ENCODE results near the gene LRRC9.
A peak's percentile ranks its signal among the peaks of the same experiment; 100 is the strongest.
"Not testable (repeated sequence)": the region's sequence is repeated elsewhere in the genome, so short reads cannot be mapped to it uniquely, and the experiment has no call there.

LRRC9 gene

GRCh38 chr14:60064491-60065072 lies 144.6 kb downstream of the LRRC9 start:
- no peak for DNase-seq (ENCODE audit: low spot score)

DNA sequence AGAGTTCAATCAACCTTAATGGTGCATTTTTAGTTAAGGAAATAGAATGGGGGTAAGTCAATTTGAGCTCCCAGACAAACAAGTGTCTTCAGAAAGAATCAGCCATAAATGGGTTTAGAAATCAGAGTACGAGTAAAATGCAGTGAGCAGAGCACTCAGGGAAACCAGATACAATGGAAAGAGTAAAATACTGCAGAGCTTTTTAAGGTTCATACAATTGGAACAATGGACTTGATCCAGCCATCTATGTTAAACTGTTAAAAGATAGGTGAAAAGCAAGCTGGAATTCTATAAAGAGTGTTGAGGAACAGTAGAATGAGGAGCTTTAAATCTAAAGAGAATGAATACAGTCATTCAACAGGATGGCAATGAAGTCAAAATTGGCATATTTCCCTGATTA lies 147.9 kb downstream of the LRRC9 start:
- DNase-seq (ENCODE audit: low spot score): no peak

GRCh38 chr14:60079723-60080122 lies 159.8 kb downstream of the LRRC9 start:
- DNase-seq (ENCODE audit: low spot score): no peak

DNA sequence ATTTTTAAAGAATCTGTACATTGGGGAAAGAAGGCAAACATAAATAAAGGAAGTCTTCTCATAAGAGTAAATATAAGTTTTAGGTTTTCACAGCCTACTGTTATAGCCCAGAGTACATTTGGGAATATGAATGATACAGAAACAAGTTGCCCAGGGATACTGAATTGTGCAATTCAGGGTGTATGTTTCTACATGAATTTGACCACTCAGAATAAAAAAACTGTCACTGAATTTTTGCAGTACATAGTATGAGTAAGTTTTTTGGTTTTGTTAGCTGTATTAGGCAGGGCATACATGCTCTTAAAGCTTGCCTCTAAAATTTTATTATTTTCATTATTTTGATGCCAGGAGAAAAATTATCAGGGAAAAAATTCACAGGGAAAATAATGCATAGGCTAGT lies 165.1 kb downstream of the LRRC9 start:
- no peak for DNase-seq (ENCODE audit: low spot score)

- no peak for DNase-seq (ENCODE audit: low spot score)
Measured at GRCh38 chr14:60085693-60086092, 165.7 kb downstream of the LRRC9 start.

DNA sequence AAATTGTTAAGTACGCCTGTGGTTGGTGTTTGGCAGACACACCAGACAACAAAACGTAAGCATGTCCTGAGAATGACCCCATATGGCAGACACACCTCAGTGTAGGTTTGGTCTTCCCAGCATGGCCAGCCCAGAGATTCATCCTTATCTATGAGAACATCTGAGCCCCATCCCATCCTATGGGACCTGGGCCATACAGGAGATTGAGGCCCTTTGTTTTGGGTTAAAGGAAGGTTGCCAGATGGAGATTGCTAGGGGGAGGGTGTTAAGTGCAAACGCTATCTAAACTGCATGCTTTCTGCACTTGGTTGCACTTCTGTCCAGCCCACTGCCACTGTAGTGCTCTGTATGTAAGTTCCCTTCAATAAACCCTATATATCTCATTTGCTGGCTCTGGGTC lies 167.7 kb downstream of the LRRC9 start:
- DNase-seq (ENCODE audit: low spot score): no peak

- DNase-seq (ENCODE audit: low spot score): no peak
Measured at GRCh38 chr14:60089221-60089620, 169.3 kb downstream of the LRRC9 start.

- peak; percentile 38 for DNase-seq (ENCODE audit: low spot score)
Measured at GRCh38 chr14:60090864-60091519, 171.0 kb downstream of the LRRC9 start.

GRCh38 chr14:60091550-60092525 lies 171.9 kb downstream of the LRRC9 start, which contains the start of gene PCNX4:
Gene PCNX4 (plus strand): TSS chr14:60091923. CDS start chr14:60107639, 15,716 bp downstream.
- peak; percentile 90 for DNase-seq (ENCODE audit: low spot score)

DNA sequence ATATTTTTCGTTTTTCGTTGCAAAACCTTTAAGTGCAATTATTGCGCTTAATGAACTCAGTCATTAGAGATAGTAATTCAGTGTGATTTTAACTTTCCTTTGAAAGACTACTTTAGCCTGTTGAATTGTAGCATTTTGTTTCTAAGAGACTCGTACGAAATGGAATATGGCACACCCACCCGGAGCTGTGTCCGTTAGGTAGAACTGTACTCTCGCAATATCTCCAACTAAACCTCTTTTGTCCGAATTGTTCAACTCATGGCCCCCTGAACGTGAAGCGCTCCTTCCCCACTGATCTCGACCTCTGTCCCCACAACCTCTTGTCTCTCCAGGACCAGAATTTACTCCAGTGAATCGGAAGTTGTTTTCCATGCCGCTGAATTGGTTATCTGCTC lies 172.6 kb downstream of the LRRC9 start:
- DNase-seq (ENCODE audit: low spot score): peak; percentile 10

DNA sequence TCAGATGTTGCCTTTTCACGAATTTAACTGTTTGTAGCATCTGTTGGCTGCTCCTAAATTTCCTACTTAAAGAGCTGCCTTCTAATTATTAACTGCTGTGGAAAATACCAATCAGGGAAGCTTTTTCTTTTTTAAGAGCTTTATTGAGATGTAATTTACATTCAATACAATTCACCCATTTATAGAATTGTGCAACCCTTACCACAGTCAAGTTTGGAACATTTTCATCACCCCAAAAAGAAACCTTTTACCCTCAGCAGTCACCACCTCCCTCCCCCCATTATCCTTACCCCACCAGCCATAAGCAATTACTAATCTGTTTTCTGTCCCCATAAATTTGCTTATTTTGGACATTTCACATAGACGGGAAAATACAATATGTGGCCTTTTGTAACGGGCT lies 173.1 kb downstream of the LRRC9 start:
- DNase-seq (ENCODE audit: low spot score): no peak

- DNase-seq (ENCODE audit: low spot score): no peak
Measured at GRCh38 chr14:60093606-60094005, 173.7 kb downstream of the LRRC9 start.

DNA sequence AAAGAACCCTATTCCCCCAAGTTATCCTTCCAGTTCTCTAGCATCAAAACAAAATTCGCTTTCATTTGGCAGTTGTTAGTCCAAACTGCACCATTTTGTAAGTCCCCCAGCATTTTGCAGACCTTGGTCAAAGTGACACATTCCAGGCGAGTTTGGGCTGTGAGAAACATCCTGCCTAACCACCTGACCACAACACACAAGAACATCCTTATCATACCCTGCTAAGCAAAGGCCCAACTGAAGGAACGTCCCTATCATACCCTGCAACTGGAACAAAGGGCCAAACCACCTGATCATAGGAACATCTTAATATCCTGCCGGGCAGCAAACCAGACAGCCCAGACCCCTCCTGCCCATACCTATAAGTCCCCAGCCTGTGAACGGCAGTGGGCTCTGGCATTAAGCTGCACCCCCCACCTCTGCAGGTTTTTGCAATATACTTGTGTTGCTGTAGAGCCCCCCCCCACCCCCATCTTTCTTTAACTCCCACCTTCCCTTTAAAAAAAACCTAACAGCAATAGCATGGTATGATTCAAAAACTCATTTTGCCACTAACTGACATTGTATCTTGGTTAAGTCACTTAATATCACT lies 174.5 kb downstream of the LRRC9 start:
- DNase-seq (ENCODE audit: low spot score): peak; percentile 14

DNA sequence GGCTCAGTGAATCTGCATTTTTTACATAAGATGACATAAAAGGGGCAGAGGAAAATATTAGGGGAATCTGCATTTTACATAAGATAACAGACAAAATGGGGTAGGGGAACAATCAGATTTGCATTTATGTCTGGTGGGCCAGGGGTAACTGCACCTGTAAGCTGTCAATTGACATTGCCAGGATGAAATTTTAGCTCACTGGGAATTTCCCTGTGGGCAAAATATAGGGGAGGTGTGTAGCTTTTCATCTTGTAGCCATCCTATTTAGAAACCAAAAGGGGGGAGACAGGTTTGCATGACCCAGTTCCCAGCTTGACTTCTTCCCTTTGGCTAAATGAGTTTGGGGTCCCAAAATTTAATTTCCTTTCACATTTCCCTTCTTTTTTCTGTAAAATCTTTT lies 175.3 kb downstream of the LRRC9 start:
- no peak for DNase-seq (ENCODE audit: low spot score)

GRCh38 chr14:60095781-60096450 lies 176.0 kb downstream of the LRRC9 start:
- DNase-seq (ENCODE audit: low spot score): no peak

- no peak for DNase-seq (ENCODE audit: low spot score)
Measured at GRCh38 chr14:60097974-60098373, 178.0 kb downstream of the LRRC9 start.

- DNase-seq (ENCODE audit: low spot score): not testable (repeated sequence)
Measured at GRCh38 chr14:60099855-60100254, 179.9 kb downstream of the LRRC9 start.

GRCh38 chr14:60101786-60102185 lies 181.8 kb downstream of the LRRC9 start:
- no peak for DNase-seq (ENCODE audit: low spot score)

GRCh38 chr14:60102389-60102788 lies 182.4 kb downstream of the LRRC9 start:
- no peak for DNase-seq (ENCODE audit: low spot score)

DNA sequence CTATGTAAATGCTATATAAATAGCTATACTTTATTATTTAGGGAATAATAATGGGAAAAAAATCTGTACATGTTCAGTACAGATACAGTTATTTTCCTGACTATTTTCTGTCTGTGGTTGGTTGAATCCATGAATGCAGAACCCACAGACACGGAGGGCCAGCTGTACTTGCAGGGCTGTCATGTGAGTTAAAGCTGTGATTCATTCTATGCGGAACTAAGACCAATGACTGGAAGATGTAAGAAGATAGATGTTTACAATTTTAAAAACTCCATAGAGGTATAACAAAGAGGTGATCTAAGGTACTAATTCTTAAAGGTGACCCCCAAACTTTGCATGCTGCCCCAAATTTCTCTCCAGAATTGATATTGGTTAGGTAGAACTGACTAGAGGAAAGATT lies 186.4 kb downstream of the LRRC9 start:
- no peak for DNase-seq (ENCODE audit: low spot score)

GRCh38 chr14:60107477-60107876 lies 187.5 kb downstream of the LRRC9 start:
- no peak for DNase-seq (ENCODE audit: low spot score)

- no peak for DNase-seq (ENCODE audit: low spot score)
Measured at GRCh38 chr14:60111732-60112131, 191.8 kb downstream of the LRRC9 start.
